Eye (tissue), 1 donor: ENCODE results near the gene POLRMT.
A peak's percentile ranks its signal among the peaks of the same experiment; 100 is the strongest.

Source experiments
- DNase-seq: peaks from one replicate; pipeline ENCODE4 v3.0.0-alpha.2; 2015

POLRMT gene

GRCh38 chr19:662962-663681 is 29.8 kb upstream of the POLRMT start, which contains the start of gene RNF126:
RNF126 (minus strand) TSS chr19:663214; CDS start chr19:663121, 93 bp downstream.
- DNase-seq, result peak; percentile 95

DNA sequence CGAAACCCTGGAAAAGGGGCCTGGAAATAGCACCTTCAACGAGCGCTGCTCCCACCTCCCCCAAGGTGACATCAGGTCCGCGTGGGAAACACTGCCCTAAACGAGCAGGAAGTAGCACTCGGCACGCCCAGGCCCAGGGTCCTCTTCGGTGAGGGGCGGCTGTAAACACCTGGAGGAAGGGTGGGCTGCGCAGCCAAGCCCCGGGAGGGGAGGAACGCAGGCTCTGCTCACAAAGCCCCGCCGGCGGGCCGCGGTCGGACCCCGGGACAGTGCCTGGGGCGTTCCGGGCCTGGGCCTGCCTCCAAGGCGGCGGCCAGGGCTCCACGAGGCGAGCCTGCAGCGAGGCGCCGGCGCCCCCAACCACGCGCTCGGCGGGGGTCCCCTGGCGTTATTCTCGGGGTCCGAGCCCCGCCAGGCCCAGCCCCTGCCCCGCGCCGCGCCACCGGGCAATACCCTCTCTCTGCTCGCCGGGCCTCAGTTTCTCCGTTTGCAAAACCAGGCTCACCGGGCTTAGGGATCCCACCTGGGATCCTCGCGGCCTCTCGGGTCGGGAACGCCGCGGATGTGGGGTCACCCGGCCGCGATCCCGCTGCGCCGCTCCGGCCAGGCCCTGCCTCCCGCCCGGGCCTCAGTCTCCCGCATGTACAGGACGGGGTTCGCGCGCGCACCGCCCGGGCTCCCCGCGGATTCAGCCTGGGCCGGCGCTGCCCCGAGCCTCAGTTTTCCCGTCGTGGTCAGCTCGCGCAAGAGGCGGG is 29.0 kb upstream of the POLRMT start:
- DNase-seq, result peak; percentile 36

GRCh38 chr19:661427-662196 is 28.3 kb upstream of the POLRMT start:
- DNase-seq, result no peak

GRCh38 chr19:660793-661426 is 27.6 kb upstream of the POLRMT start:
- DNase-seq, result no peak

DNA sequence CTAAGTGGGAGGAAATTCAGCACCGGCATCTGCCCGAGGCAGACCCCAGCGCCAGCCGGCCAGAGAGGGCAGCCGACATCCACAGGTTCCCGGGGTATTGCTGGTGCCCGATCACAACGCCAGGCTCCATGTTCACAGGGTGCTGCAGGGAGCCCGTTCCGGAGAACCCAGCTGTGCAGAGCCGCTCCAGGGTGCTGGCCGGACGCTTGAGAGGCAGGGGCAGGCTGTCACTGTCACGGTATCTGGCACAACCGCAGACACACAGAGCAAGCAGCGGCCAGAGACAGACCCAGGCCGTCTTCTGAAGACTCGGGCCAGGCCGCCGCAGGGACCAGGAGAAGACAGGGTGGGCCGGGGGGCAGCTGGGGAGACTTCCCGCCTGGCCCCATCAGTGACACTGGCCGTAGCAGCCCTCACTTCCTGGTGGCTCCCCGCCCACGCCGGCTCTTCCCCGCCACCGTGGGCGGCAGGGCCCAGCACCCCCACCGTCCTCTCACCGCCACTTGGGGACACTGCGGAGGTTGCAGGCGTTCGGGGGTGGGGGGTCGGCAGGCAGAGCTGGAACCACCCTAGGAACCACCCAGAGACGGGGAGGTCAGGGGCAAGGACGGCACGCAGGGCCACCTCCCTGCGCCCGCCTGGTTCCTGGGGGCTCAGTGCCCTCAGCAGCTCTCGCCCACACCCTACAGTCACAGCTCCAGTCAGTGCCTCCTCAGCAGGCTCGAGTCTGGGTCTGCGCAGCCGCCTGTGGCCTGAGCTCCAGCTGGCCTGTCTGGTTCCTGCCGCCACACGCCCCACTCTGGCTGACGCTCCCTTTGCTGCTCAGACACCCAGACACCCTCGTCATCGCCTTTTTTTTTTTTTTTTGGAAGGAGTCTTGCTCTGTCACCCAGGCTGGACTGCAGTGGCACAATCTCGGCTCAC is 25.8 kb upstream of the POLRMT start:
- DNase-seq, result no peak

- no peak for DNase-seq
Measured at GRCh38 chr19:658059-658839, 24.9 kb upstream of the POLRMT start.

GRCh38 chr19:657611-658010 is 24.3 kb upstream of the POLRMT start:
- DNase-seq, result no peak

DNA sequence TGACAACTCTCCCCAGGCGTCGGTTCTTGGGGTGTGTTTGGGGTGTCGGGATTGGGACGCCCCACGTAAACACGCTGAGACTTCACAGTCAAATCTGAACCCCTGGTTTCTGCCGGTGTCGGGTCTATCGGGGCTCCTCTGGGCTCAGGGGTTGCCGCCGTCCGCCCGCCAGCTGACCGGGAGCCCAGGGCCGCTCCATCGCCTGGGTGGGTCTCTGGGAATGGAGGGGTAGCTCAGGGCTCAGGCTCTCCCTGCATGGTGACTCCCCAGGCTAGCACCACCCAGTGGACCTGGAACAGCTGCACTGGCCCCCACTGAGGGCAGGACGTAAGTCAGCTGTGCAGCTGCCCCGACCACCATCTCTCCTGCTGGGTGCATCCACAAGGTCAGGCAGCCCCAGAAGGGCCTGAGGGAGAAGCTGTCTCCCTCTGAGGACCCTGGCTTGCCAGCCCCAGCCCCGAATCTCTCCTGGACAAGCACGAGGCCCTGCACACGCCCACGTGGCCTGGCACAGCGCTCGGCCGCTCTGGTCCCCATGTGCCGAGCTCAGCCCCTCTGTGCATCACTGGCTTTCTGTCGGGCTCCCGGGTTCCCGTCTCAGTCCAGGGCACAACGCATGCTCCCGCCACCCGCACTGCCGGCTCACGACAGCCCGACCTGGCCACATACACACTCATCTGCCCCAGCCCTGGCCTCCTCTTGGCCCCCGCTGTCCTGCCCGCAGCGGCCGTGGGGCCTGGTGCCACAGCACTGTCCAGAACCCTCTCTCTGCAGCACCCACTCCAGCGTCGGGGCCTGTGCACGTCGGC is 23.6 kb upstream of the POLRMT start:
- no peak for DNase-seq

GRCh38 chr19:655691-656090 is 22.4 kb upstream of the POLRMT start:
- DNase-seq, result no peak

GRCh38 chr19:653425-653824 is 20.1 kb upstream of the POLRMT start:
- DNase-seq, result no peak

- DNase-seq, result no peak
Measured at GRCh38 chr19:652467-653389, 19.4 kb upstream of the POLRMT start.

DNA sequence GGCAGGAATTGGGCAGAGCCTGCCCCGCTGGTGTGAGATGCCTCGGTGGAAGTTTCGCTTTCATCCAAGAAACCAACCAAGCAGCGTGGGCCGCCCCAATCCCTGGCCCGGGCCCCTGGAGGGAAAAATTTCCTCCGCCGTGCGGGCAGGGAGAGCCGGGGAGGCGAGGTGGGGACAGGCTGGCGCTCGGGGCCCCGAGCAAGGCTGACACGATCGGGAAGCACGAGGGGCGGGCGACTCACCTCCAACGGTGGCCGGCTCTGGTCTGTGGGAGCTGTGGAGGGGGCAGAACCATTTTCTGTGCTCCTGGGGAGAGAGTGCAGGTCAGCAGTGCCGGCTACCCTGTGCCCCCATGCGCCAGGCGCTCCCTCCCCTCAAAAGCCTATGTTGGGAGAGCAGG is 18.7 kb upstream of the POLRMT start:
- DNase-seq, result no peak

DNA sequence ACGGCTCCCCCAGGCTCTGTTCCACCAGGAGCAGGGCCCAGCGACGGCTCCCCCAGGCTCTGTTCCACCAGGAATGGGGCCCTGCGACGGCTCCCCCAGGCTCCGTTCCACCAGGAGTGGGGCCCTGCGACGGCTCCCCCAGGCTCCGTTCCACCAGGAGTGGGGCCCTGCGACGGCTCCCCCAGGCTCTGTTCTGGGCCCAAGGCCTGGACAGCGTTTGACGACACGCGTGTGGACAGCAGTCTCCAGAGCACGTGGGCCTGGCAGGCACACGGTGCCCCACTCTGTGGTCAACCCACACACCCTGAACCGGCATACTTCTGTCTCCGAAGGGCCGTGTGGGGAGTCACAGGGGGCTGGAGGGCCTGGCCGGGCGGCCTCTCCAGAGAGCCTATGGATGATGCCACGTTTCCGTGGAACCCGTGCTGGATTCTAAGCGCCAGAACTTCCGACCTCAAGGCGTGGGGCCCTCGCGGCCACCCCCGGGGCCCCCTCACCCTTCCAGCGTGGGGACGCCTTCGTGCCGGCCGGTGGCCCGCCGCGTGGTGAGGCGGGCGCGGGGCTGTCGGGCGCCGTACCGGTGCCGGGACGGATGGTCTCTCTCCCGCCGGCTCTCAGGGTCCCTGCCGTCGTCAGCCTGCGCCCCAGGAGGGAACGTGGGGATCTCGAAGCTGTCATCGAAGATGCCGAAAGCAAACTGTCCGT is 17.9 kb upstream of the POLRMT start:
- no peak for DNase-seq

GRCh38 chr19:650121-650520 is 16.8 kb upstream of the POLRMT start:
- DNase-seq, result no peak

DNA sequence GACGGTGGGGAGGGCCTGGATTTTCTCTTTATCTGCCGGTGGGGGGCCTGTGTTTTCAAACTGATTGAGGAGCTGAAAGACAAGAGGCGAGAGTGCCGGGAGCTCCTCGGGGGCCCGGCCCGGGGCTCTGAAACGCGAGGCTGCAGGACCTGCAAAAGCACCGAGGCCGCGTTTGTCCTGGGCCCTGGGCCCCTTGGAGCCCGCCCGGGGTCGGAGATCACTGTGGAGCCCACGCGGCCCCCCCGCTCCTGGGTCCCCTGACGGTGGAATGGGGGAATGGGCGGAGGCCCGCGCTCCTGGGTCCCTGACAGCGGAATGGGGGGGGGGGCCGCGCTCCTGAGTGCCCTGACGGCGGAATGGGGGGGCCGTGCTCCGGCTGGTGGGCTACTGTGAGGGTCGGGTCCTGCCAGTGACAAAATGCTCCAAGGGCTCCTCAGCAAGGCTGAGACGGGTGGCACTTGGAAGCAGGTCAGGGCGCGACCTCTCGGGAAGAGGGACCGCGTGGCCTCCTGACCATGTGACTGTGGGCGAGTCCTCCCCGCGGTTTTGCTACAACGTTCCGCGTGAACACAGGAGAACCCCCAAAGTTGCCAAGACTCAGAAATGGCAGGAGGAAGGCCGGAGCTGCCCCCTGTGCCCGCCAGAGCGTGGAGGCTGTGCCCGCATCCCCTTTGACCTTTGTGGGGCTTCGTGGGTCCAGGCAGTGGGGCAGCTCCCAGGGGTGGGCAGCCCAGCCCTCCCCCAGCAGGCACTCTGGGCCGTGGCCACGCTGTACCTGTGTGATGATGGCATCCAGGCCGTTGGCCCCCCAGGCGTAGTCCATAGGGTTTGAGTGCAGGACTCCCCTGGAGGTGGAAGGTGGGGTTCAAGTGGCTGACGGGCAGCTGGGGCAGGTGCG is 15.8 kb upstream of the POLRMT start:
- DNase-seq, result no peak

DNA sequence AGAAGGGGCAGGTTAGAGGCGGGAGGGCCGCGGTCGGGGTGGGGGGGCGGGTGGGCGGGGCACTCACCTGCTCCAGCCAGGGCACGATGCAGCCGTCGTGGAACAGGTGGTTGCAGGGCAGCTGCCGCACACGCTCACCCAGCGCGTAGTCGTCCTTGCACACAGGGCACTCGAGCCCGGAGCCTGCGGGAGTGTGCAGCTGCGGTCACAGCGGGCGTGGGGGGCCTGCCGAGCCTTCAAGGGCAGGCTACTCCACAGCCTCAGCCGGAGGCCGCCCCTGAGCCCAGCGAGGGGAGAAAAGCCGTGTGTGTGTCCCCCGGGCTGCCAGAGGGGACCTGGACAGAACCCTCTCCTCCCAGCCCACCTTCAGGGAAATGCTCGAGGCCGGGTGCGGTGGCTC is 15.0 kb upstream of the POLRMT start:
- DNase-seq, result no peak

- DNase-seq, result no peak
Measured at GRCh38 chr19:647566-648284, 14.4 kb upstream of the POLRMT start.
